GM18508 (cell line): ENCODE measurements around the gene GMDS.

Source experiments
- ATAC-seq: cut with Tn5 transposase; IDR thresholded peaks from one replicate; pipeline ENCODE4 v1.9.1; 2021; ENCODE audit warnings: moderate number of reproducible peaks; ENCODE audit not compliant: insufficient read depth, unreplicated experiment

The GMDS gene

DNA sequence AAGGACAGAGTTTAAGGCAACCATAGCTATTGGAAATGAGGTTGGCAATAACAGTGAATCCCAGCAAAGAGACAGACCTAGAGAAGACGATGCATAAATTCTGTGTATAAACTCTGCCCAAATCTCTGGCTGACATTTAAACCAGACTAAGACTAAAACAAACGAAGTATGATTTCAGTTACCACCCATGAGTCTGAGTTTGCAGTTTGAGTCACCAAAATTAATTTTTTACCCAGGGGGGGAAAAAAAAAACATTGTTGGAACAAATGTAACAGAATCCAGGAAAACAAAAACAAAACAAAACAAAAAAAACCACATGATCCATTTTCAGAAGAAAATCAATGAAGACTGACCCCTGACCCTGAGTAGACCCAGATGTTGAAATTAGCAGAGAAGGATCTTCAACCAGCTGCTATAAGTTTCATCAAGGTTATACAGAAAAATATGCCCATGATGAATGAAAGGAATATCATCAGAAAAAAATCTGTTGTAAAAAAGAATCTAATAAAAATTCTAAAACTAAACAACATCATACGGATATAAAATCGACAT is 190.8 kb downstream of the GMDS start:
- ATAC-seq = no peak

DNA sequence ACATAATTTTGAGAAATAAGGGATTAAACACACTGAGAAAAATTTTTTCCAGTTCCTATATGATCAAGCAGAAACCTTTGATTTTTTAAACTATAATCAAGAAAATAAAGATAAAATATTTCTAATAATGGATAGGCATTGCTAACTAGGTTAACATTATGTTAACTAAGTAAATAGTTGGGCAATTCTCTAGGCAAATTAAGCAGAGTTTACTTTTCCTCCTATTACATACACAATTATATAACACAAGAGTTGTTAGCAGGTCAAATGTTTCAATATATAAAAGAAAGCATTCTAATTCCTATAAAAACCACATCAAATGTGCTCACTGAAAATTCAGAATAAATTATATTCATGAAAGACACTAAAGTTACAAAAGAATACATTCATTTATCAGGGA is 191.7 kb downstream of the GMDS start:
- no peak for ATAC-seq

DNA sequence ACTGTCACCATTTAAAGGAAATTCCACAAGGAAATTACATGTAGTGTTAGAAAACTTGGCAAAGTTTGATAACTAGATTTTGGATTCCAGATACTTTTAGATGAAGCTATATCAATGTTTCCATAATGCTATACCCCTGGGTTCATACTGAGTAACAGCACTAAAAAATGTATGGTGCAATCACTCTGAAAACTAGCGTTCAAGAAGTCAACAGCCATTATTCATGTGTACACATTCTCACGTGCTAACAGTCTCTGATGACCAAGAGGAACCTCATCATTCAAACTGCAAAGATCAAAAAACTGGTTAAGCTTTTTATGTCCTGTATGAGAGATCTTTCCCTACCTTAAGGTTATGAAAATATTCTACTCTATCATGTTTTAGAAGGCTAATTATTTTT is 197.6 kb downstream of the GMDS start:
- ATAC-seq = no peak

DNA sequence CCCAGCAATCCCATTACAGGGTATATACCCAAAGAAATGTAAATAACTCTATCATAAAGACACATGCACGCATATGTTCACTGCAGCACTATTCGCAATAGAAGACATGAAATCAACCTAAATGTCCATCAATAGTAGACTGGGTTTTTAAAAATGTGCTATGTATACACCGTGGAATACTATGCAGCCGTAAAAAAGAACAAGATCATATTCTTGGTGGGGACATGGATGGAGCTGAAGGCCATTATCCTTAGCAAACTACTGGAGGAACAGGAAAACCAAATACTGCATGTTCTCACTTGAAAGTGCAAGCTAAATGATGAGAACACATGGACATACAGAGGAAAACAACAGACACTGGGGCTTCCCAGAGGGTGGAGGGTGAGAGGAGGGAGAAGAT is 201.2 kb downstream of the GMDS start:
- no peak for ATAC-seq

DNA sequence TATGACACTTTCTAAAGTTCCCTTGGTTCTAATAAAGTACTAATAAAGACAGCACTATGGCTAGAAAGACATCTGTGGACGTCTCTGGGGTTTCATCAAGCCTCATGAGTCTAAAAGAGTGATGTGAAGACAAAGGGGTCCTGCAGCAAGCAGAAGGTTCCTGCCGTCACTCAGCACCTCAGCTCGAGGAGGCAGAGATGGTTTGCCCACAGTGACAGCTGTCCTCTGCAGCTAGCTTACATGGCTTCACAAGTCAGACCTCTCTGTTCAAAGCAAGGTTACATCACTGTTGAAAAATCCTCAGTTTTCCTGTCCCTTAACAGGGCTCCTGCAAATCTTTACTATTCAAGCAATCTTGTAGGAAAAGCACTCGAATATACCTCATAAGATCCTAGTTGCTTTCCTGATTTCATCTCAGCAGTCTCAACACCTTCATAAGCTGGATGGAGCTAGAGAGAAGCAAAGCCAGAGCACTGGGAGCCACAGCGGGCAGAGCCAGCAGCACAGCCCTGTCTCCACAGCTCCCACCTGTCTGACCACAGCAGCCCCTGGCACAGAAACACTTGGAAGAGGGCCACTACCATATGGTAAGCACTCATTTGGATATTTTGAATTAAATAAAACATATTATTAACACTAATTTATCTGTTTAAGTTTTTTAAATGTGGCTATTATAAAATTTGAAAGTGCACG is 202.3 kb downstream of the GMDS start:
- ATAC-seq = no peak

DNA sequence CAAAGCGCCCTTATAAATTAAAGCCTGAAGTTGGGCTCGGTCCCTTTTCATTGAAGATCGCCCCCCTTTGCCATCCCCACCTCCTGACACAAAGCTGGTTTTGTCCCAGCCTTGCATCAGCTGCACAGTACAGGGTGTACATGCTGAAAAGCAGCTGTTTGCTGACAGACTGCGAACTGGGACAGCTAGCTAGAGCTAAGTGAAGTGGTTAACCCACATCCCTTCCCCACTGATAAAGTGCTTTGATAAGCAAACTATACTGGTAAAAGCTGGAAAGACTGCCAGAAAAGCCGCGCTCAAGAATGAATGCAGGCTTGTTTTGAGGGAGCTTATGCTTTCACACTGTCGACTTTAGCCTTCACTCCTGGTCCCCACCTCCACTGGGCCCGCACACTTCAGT is 207.3 kb downstream of the GMDS start:
- ATAC-seq = no peak

DNA sequence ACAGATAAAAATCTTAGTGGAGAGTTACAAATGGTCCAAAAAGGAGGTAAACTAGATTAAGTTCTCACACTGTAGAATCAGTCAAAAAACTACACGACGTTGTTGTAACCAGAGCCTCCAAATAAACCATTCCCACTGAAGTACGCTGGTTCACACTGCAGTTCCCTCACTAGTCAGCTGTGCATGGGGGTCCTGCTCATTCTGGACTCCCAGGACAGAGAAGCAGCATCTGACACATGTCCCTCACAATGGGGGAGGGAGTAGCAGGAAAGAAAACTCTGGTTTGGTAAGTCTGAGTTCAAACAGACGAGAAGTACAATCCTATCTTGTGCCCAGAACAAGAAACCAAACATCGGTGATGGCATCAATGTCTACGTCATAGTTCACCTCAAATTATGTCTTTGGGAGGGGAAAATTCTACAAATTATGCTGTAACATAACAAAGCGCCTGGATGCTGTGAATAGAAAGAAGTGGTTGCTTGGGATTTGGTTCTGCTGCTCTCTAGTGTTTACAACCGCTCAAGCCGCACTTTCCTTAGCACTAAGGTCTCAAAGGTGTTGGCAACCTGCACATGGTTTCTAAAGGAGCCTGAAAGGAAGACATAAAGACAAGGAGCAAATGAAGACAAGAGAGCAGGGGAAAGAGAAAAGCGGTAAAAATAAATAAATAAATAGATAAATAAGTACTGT is 208.0 kb downstream of the GMDS start:
- no peak for ATAC-seq

DNA sequence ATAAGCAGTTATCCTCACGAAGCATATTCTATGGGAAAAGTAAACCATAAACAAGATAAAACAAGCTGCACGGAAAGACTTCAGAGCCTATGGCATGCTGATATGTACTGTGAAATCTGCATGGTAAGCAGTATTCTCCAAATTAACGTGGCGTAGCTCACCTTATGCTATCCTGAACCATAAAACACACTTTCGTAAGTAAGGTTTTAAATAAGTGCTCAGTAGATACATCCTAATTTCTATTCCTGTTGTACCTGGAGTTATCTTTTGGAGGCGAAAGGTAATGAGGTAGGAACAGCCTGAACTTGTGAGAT is 208.7 kb downstream of the GMDS start:
- no peak for ATAC-seq

DNA sequence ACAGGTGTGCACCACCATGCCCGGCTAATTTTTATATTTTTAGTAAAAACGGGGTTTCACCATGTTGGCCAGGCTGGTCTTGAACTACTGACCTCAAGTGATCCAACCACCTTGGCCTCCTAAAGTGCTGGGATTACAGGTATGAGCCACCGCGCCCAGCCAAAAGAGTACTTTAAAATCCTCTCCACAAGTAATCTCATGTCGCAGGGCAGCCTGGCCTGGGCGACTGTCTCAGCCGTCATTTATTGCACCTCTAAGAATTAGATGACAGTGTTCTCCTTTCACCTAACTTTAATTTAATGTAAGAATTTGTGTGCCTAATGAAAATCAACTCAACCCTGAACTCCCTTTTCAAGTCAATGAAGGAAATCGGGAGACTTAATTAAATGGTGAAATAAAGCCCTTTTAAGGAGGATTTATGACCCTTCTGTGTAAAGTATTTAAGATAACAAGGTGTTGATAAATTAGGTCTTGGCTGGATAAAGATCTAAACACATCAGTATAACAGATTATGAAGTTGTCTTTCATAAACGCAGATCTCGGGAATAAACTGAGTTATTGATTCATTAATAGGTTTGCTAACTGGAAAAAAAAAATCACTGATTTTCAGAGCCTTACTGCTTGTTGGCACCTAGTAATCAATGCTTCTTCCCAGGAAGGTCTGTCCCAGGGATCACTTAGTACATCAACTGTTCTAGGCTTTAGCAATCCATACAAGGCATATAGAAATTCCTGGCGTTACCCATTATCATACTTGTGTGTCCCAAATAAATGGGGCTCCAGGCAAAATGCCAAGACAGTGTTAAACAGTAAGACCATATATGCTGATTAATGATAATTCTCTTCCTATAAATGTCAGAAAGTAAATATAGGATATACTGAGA is 209.3 kb downstream of the GMDS start:
- no peak for ATAC-seq

DNA sequence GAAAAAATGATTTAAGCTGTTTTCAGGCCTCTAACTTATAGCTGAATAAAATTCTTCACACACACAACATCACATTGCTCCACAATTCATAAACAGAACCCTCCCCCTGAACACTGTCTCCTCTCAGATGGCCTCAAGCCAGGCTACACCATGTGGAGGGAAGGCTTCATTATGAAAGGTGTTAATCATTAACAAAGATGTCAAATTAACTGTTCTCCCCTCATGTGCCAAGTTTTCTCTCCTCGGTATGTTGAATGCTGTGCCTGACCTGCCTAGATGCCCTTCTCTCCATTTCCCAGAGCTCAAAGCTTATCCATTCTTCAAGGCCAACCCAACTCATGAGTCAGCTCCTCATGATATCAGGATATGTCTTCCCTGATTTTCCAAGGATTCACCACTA is 210.4 kb downstream of the GMDS start:
- ATAC-seq = no peak

DNA sequence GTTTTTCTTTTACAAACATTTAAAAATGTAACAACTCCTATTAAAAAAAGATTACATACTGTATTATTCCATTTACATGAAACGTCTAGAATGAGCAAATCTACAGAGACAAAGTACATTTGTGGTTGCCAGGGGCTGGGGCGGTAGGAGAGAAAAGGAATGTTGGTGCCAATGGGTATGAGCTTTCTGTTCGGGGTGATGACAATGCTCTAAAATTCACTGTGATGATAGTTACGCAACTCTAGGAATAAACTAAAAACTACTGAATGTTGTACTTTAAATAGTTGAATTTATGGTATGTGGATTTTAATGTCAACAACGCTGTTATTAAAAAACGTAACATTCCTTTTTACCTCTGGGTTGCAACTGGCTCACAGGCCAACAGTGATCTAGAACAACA is 211.1 kb downstream of the GMDS start:
- no peak for ATAC-seq

DNA sequence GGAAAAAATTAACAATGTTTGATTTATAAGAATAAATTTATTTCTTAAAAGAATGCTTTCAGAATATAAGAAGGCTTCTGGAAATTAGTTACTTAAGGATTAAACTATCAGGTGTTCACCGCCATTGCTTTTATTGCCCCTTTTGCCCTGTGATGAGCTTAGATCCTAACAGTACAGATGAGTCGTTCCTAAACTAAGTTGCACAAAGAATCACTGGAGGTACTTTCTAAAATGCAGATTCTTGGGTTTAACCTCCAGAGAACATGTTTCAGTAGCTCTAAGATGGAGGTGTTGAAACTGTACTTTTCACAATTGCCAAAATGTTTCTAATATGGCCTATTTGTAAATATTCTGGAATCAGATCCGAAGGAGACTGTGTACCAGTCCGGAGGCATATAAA is 211.9 kb downstream of the GMDS start:
- ATAC-seq = no peak

DNA sequence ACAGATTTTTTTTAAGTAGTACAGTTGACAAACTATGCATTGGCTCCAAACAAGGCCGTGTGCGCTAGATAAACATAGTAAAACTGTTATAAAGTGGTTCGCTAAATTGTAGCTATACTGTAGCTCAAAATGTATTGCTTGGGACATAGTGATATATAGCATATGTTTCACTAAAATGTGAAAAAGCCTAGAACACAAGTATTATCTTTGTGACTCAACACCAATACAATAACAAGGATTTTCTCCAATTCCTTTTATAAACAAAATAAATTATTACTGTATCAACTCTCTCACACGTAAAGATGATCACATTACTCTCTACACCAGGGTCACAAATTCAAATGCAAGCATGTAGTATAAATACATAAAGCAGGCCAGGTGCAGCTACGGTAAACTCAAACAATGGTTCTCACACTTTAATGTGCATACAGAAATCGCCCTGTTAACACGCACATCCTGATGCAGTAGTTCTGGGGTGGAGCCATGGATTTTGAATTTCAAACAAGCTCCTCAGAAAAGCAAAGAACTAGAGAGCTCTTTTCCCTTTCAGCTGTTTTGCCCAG is 214.6 kb downstream of the GMDS start:
- ATAC-seq = no peak

DNA sequence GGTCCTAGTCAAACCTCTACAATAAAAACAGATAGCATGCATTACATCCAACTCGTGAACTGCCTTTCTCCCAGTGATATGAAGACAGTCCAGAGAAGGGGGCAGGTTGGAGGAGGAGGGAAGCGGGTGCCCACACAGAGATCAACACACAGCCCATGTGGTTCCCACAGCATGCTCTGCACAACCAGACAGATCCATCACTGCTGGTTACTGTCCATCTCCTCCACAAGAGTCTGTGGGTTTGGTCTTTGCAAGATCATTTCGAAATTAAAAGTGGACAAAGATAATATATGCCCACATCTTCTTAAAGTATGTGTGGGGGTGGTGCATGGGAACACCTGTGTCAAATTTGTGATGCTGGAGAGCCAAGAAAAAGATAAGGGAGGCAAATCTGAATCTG is 215.5 kb downstream of the GMDS start:
- ATAC-seq = no peak

DNA sequence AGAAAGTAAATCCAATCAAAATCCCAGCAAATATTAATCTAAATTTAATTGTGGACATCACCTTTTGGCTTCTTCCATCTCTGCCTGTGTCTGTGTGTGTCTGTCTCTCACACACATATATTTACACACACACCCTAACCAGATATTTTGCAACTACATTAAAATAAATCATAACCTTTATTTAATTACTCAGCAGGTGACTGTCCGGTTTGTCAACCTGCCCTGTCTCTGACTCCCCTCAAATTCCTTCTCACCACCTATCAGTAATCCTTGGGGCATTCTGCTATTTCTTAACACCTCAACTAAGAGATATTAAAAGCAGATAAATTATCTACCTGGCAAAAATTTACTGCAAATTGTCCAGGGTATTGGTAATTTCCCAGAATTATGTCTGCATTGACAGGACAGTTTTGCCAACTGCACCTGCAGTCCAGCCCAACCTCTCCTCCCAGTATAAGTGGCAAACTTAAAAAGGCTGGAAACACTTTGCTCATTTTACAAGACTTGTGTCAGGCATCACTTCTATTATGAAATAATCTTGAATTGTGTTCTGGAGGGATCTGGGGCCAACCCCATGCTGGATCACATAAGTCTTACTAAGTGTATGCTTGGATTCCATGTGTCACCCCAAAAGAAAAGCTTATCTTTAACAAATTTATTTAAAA is 216.1 kb downstream of the GMDS start:
- ATAC-seq = no peak

DNA sequence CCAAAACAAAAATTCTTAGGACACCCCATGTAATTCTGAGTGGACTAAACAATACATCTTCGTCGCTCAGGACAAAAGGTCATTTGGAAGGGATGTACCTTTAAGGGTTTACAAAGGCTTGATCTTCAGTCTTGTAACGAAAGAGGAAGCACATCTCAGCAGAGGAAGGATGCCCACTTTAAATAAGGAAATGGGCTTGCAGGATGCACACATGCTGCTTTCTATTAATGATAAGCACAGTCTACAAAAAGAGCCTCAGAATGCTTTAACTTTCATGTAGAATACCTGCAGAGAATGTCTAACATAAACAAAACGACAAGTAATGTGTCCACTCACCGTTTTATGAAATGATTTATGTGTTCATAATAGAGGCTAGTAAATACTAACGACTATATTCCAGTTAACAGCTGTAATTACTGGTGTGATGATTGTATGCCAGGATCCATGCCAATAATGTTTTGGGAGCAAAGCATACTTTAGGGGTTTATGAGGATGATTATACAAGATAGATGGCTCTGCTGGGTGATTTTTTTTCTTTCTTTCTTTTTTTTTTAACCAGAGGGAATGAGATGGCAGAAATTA is 216.9 kb downstream of the GMDS start:
- peak; percentile 72 for ATAC-seq

DNA sequence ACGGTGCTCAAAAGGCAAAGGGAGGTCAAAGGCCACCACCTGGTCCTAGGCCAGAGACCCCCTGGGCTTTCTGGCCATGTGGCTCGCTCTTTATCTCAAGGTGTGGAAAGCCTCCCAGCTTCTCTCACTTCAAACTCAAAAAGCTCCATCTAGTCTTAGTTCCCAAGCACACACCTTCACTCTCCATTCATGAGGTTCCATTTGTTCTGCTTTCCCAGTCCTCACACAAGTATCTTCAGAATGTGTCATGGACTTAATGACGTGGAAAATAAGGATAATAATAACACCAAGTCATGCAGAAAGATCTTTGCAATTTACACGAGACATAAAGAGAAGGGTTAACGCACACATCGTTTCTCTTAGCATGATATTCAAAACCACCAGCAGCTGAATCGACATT is 219.3 kb downstream of the GMDS start:
- no peak for ATAC-seq

DNA sequence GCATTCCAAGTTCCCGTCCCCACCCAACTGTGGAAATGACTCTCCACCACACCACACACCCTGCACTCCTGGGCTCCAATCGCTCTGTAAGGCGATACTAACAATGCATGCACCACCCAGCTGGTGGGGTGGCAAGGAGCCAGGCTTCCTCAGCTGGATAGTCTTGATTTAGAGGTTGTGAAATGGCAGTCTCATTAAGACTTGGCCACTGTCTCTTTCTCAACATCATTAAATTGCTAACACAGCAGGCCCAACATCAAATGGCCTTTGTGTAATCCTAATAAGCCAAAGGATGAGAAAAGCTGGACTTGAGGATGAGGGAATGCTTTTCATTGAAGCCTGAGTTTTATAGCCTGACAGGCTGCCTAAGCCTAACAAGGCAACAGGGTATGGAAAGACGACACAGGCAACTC is 223.7 kb downstream of the GMDS start:
- ATAC-seq = no peak

DNA sequence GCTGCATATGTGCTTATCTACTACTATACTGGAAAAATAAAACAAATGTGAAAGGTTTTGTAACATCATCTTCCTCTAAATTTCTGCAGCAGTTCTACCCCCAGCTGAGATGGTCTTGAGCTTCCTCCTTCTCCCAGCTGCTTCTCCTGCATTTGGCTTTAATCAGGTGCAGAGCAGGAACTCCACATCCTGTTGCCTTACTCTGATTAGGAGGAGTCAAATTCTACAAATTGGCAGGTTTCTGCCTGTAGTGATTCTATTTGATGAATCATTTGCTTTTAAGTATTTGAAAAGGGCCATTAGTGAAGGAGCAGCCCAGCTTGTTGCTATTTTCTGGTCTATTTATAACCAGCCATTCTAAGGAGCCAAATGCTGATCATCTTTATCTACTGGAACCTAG is 224.5 kb downstream of the GMDS start:
- no peak for ATAC-seq

DNA sequence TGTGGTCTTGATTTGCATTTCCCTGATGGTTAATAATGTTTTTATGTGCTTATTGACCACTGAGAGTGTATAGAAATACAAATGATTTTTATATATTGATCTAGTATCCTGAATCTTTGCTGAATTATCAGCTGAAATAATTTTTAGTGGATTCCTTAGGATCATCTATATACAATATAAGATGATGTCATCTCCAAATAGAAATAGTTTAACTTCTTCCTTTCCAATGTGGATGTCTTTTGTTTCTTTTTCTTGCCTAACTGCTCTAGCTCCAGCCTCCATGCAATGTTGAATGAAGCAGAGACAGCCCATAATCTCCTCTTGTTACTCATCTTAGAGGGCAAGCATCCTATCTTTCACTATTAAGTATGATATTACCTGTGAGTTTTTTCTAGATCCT is 226.4 kb downstream of the GMDS start:
- no peak for ATAC-seq
